A673 (cell line): ENCODE results near the gene TNFAIP8. TPM values are rescaled to one million over a fixed set of nuclear protein-coding genes. Genes with fewer than 3 reads are reported as not detected.

ENCODE experiments used
- BruUV-seq: library from RNA; stranded (reverse); fragments of 400-500 nt; replicated peaks from 2 replicates; lab custom pipeline; 2021; lab: Mats Ljungman, UMichigan
- CTCF ChIA-PET: fragments of 300-600 bp; sonication (Branson Sonifier 250); formaldehyde crosslinking; loops from one replicate; lab custom pipeline; 2022; ENCODE audit warnings: antibody characterized with exemption; lab: Charles Lee
- POLR2A ChIA-PET: fragments of 300-600 bp; sonication (Branson Sonifier 250); formaldehyde crosslinking; loops from one replicate; lab custom pipeline; 2022; ENCODE audit warnings: antibody characterized with exemption; ENCODE audit not compliant: low non-redundant PET; lab: Charles Lee
- DNase-seq: peaks from one replicate; pipeline ENCODE4 v3.0.0-alpha.2; 2015; ENCODE audit warnings: low spot score
- H3K27ac ChIP-seq: fragments of 200-600 bp; sonication (generic); 2 replicates; pipeline ENCODE4 v1.5.1; 2016; ENCODE audit warnings: mixed run types, low read depth, mild to moderate bottlenecking, mixed read lengths, antibody characterized with exemption, low read length; ENCODE audit not compliant: poor library complexity, severe bottlenecking
- H3K27me3 ChIP-seq: fragments of 200-600 bp; sonication (generic); replicated peaks from 2 replicates; pipeline ENCODE4 v1.6.1; 2017; ENCODE audit warnings: mixed run types, low read depth, mild to moderate bottlenecking, mixed read lengths, antibody characterized with exemption, low read length; ENCODE audit not compliant: insufficient read depth, poor library complexity
- H3K36me3 ChIP-seq: fragments of 200-600 bp; sonication (generic); 2 replicates; pipeline ENCODE4 v1.6.1; 2016; ENCODE audit warnings: mixed run types, mild to moderate bottlenecking, mixed read lengths, antibody characterized with exemption, low read length; ENCODE audit not compliant: insufficient read depth, poor library complexity, severe bottlenecking
- H3K4me1 ChIP-seq: fragments of 200-600 bp; sonication (generic); 2 replicates; pipeline ENCODE4 v1.6.1; 2017; ENCODE audit warnings: mixed run types, mild to moderate bottlenecking, mixed read lengths, antibody characterized with exemption, low read length; ENCODE audit not compliant: insufficient read depth, poor library complexity, severe bottlenecking
- H3K4me3 ChIP-seq: fragments of 200-600 bp; sonication (generic); 2 replicates; pipeline ENCODE4 v1.5.1; 2016; ENCODE audit warnings: low read depth, mixed run types, mild to moderate bottlenecking, mixed read lengths, low read length; ENCODE audit not compliant: poor library complexity, severe bottlenecking
- H3K9me3 ChIP-seq: fragments of 200-600 bp; sonication (generic); 2 replicates; pipeline ENCODE4 v1.6.1; 2016; ENCODE audit warnings: mixed run types, low read depth, mild to moderate bottlenecking, mixed read lengths, antibody characterized with exemption, low read length; ENCODE audit not compliant: poor library complexity, severe bottlenecking
- EZH2 ChIP-seq: fragments of 200-600 bp; sonication (generic); IDR thresholded peaks from 2 replicates; pipeline ENCODE4 v1.6.1; 2017; ENCODE audit warnings: borderline replicate concordance, low read depth, mild to moderate bottlenecking, mixed read lengths, antibody characterized with exemption, low read length; ENCODE audit not compliant: poor library complexity, severe bottlenecking
- intact Hi-C: fragments of 100-400 bp; cut with micrococcal nuclease; formaldehyde crosslinking; loops from one replicate; pipeline ENCODE4 v1.10.0; 2022; ENCODE audit not compliant: unreplicated experiment
- total RNA-seq: library from RNA; stranded (reverse); gene quantifications from 2 replicates; pipeline ENCODE4 v1.2.3, GENCODE V29; 2021
- TF ChIP-seq, protein P1 (sequence below): fragments of 300-800, 200-600 bp; sonication (generic); conservative IDR thresholded peaks from 2 replicates; pipeline ENCODE4 v1.5.1; 2017; ENCODE audit warnings: low read depth, mild to moderate bottlenecking, antibody characterized with exemption, low read length, moderate library complexity, mixed read lengths

The TNFAIP8 gene
- total RNA-seq, 1 experiment from 2014 or later: 6.8 TPM

GRCh38 chr5:119322948-119323537 is 32.8 kb upstream of the TNFAIP8 start:
- POLR2A ChIA-PET: no interaction called here
- Histone ChIP-seq H3K4me1 (peaks cover 20% of the 10 kb centered on the region), H3K27me3 (no peaks in the 10 kb centered on the region), H3K4me3 (no peak overlapping the region), H3K36me3 (no peaks in the 10 kb centered on the region), H3K9me3 (no peaks in the 10 kb centered on the region), H3K27ac (peak overlapping the region; percentile 31)
- no TSS peak for BruUV-seq
- intact Hi-C loops: loop anchor here (5.0 kb wide), 1 partner anchor 336 kb away; the partner anchor contains the start of gene DTWD2
- CTCF ChIA-PET: no interaction called here
- TF ChIP-seq, protein P1, sequence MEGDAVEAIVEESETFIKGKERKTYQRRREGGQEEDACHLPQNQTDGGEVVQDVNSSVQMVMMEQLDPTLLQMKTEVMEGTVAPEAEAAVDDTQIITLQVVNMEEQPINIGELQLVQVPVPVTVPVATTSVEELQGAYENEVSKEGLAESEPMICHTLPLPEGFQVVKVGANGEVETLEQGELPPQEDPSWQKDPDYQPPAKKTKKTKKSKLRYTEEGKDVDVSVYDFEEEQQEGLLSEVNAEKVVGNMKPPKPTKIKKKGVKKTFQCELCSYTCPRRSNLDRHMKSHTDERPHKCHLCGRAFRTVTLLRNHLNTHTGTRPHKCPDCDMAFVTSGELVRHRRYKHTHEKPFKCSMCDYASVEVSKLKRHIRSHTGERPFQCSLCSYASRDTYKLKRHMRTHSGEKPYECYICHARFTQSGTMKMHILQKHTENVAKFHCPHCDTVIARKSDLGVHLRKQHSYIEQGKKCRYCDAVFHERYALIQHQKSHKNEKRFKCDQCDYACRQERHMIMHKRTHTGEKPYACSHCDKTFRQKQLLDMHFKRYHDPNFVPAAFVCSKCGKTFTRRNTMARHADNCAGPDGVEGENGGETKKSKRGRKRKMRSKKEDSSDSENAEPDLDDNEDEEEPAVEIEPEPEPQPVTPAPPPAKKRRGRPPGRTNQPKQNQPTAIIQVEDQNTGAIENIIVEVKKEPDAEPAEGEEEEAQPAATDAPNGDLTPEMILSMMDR: no peak
- no peak for TF ChIP-seq EZH2
- DNase-seq: no peak

DNA sequence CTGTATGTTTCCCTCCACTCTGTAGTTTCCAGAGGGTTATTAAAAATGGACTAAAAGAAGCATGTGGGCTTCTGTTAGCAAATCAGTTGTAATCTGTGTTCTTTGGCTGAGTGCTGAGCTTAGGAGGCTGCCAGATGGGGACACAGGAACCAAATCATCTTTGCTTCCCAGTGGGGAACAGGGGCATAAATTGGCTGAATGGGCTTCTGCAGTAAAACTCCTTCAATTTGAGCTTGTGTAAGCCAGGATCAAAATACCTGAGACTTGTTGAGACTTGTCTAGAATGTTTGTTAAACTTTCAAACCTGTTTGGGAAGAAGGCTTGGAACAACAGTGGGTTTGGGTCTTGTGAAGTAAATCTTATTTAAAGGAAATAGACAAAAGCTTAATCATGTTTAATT is 32.2 kb upstream of the TNFAIP8 start:
- CTCF ChIA-PET: no interaction called here
- Histone ChIP-seq H3K9me3 (no peaks in the 10 kb centered on the region), H3K27ac (peak overlapping the region; percentile 31), H3K4me1 (peaks cover 20% of the 10 kb centered on the region), H3K27me3 (no peaks in the 10 kb centered on the region), H3K36me3 (no peaks in the 10 kb centered on the region), H3K4me3 (no peak overlapping the region)
- TF ChIP-seq, protein P1: no peak
- no peak for TF ChIP-seq EZH2
- BruUV-seq: TSS peak; percentile 73
- POLR2A ChIA-PET: no interaction called here
- intact Hi-C loops: loop anchor here (5.0 kb wide), 1 partner anchor 336 kb away; the partner anchor contains the start of gene DTWD2
- peak; percentile 55 for DNase-seq

GRCh38 chr5:119324842-119325241 is 31.0 kb upstream of the TNFAIP8 start:
- Histone ChIP-seq H3K27ac (no peak overlapping the region), H3K4me3 (no peak overlapping the region), H3K36me3 (no peaks in the 10 kb centered on the region), H3K27me3 (no peaks in the 10 kb centered on the region), H3K9me3 (no peaks in the 10 kb centered on the region), H3K4me1 (peaks cover 20% of the 10 kb centered on the region)
- TF ChIP-seq, protein P1: no peak
- no peak for TF ChIP-seq EZH2
- intact Hi-C loops: loop anchor here (5.0 kb wide), 1 partner anchor 338 kb away; the partner anchor contains the start of gene DTWD2
- POLR2A ChIA-PET: interaction anchor here (0.6 kb wide), 1 partner anchor 371 kb away, joined by 7 read pairs; no protein-coding TSS in a partner anchor
- CTCF ChIA-PET: no interaction called here
- no peak for DNase-seq
- no TSS peak for BruUV-seq
